Heart left ventricle (tissue), 16 donors: Measurements from ENCODE around the gene ACKR3. TPM values are rescaled to one million over a fixed set of nuclear protein-coding genes. Genes with fewer than 3 reads are reported as not detected.

Source experiments
- ATAC-seq, 4 donors: fragments of 200-7000 bp; cut with Tn5 transposase; one replicate each; pipeline ENCODE4 v1.9.1; 2020 to 2022; ENCODE audit warnings: moderate library complexity in 4 of 4, mild to moderate bottlenecking in 3 of 4, moderate number of reproducible peaks in 1 of 4
- DNase-seq, 5 donors: peaks; one replicate each; pipeline ENCODE4 v3.0.0-alpha.2; 2020
- H3K27ac ChIP-seq, 12 donors: fragments of 200-600 bp; sonication (generic) in 4 of 12; one replicate each; pipeline versions ENCODE4 v1.5.0 to v1.8.0; 2016 to 2022; ENCODE audit warnings: mild to moderate bottlenecking in 2 of 12
- H3K27me3 ChIP-seq, 9 donors: fragments of 200-600 bp; sonication (generic) in 2 of 9; one replicate each; pipeline versions ENCODE4 v1.5.1 to v1.8.0; 2016 to 2022; ENCODE audit warnings: mild to moderate bottlenecking in 3 of 9
- H3K36me3 ChIP-seq, 9 donors: fragments of 200-600 bp; sonication (generic) in 2 of 9; one replicate each; pipeline versions ENCODE4 v1.5.0 to v1.8.0; 2018 to 2022; ENCODE audit warnings: mild to moderate bottlenecking in 2 of 9
- H3K4me1 ChIP-seq, 12 donors: fragments of 200-600 bp; sonication (generic) in 4 of 12; one replicate each; pipeline versions ENCODE4 v1.5.0 to v1.8.0; 2016 to 2022; ENCODE audit warnings: mild to moderate bottlenecking in 3 of 12
- H3K4me3 ChIP-seq, 12 donors: fragments of 200-600 bp; sonication (generic) in 4 of 12; one replicate each; pipeline versions ENCODE4 v1.5.0 to v1.8.0; 2017 to 2022; ENCODE audit warnings: mild to moderate bottlenecking in 9 of 12, moderate library complexity in 4 of 12
- H3K9me3 ChIP-seq, 12 donors: fragments of 200-600 bp; sonication (generic) in 4 of 12; one replicate each; pipeline versions ENCODE4 v1.5.0 to v1.8.0; 2016 to 2022; ENCODE audit warnings: mild to moderate bottlenecking in 1 of 12
- CTCF ChIP-seq, 12 donors: fragments of 200-600 bp; sonication (generic) in 4 of 12; IDR thresholded peaks; one replicate each; pipeline versions ENCODE4 v1.5.0 to v1.8.0; 2018 to 2022; ENCODE audit warnings: antibody characterized with exemption in 12 of 12, mild to moderate bottlenecking in 5 of 12
- POLR2A ChIP-seq, 2 donors: fragments of 450-650 bp; IDR thresholded peaks; one replicate each; pipeline ENCODE4 v1.6.1; 2017; ENCODE audit warnings: antibody characterized with exemption in 2 of 2, mild to moderate bottlenecking in 2 of 2, moderate library complexity in 2 of 2
- WGBS, 4 donors: extraction: QIAGEN DNeasy Blood & Tissue Kit in 2 of 4; methylation state at CpG; one replicate each; pipeline versions ENCODE4 v1.1.5 to v1.1.7; 2013 to 2018; 5-methylcytosine and 5-hydroxymethylcytosine counted together
- intact Hi-C, 10 donors: fragments of 100-400 bp; cut with DNase I; formaldehyde crosslinking; loops; one replicate each; pipeline versions ENCODE4 v1.11.1 to v1.14.2; 2022
- polyA plus RNA-seq, 2 donors: library from polyadenylated mRNA; stranded (reverse); fragments of 200-250 nt; gene quantifications; one replicate each; pipeline ENCODE4 v1.2.3, GENCODE V29; 2013
- total RNA-seq, 9 donors: library from RNA; depleted of rRNA in 2 of 9; stranded (reverse); fragments of >200 nt in 2 of 9; fragmentation: NEBNext Ultra II Directional in 3 of 9; extraction: Animal tissue kit (Norgen Biotek cat#: 25700) in 3 of 9; gene quantifications; one replicate each; pipeline versions ENCODE4 v1.1.0 to v1.2.4, GENCODE V29; 2016 to 2023
- donor health status: ischemic (EF 13 %, LVEDD 7.1; RV severe dilation, severe dysfunction).
- donor health status: healthy with polysubstance abuse.
- donor health status: DM: no; HTN: yes; CAD: no.
- donor health status: DM: no; HTN: no; CAD: no.
- donor health status: ischemic (EF 25% LVEDD 6.9; RV normal size, moderate dysfunction).
- donor health status: ischemic (EF 25% LVEDD 5.7; RV mildly dilated, moderate dysfunction).
- donor health status: healthy.
- donor health status: DM: yes; HTN: yes; CAD: no.
- donor health status: ischemic (EF 35%, LVEDD 5.7; RV mildly dilated, moderate dysfunction).
- donor health status: nonischemic (EF 11% LVEDD 7.7; RV severe dilation, severe dysfunction).
- donor health status: DM: yes; HTN: yes; CAD: no.
- donor health status: PGD.
- donor health status: ischemic (EF 29% LVEDD 5.4; RV normal size, mild dysfunction).
- donor health status: nonischemic (EF 23%, LVEDD 6.1; RV moderate dilation, normal function).

The ACKR3 gene
- total and polyA plus RNA-seq, 11 donors, result 12.8 to 56.3 (median 29.8) TPM

- no peak overlapping the region for H3K27ac ChIP-seq
- intact Hi-C loops, result no loop called here
- no peaks in the 10 kb centered on the region for H3K27me3 ChIP-seq
- no peaks in the 10 kb centered on the region for H3K36me3 ChIP-seq
- no peak overlapping the region for H3K4me3 ChIP-seq
- no peaks in the 10 kb centered on the region for H3K4me1 ChIP-seq
- DNase-seq, result no peak
- WGBS, 4 donors, result 91 to 93% (median 93%) methylated on average over 14 to 15 of the region's 15 CpGs
- no peak for ATAC-seq
- TF ChIP-seq CTCF (IDR thresholded peaks at IDR 0.05) (no peak), POLR2A (IDR thresholded peaks at IDR 0.05) (no peak)
- no peaks in the 10 kb centered on the region for H3K9me3 ChIP-seq
Measured at GRCh38 chr2:236621786-236622185, 52.2 kb downstream of the ACKR3 start.

- WGBS, 4 donors, result 95 to 96% (median 96%) methylated on average over 6 of the region's 6 CpGs
- ATAC-seq, result no peak
- no peaks in the 10 kb centered on the region for H3K27me3 ChIP-seq
Measured at GRCh38 chr2:236622201-236622600, 52.6 kb downstream of the ACKR3 start.

GRCh38 chr2:236622660-236623059 lies 53.0 kb downstream of the ACKR3 start:
- no peaks in the 10 kb centered on the region for H3K9me3 ChIP-seq
- no peak for TF ChIP-seq POLR2A (IDR thresholded peaks at IDR 0.05)
- no peak for TF ChIP-seq CTCF (IDR thresholded peaks at IDR 0.05)
- no peaks in the 10 kb centered on the region for H3K4me1 ChIP-seq
- DNase-seq (no peak), ATAC-seq (no peak)
- H3K27me3 ChIP-seq, result no peaks in the 10 kb centered on the region
- WGBS, 4 donors, result 88 to 91% (median 89%) methylated on average over 9 of the region's 9 CpGs
- H3K4me3 ChIP-seq, result no peak overlapping the region
- H3K36me3 ChIP-seq, result no peaks in the 10 kb centered on the region
- intact Hi-C loops, result no loop called here
- no peak overlapping the region for H3K27ac ChIP-seq

More at GRCh38 chr2:236622201-236622600, 52.6 kb downstream of the ACKR3 start:
- no peak overlapping the region for H3K27ac ChIP-seq
- no peaks in the 10 kb centered on the region for H3K36me3 ChIP-seq
- TF ChIP-seq CTCF (IDR thresholded peaks at IDR 0.05), result no peak
- intact Hi-C loops, result no loop called here
- no peak overlapping the region for H3K4me3 ChIP-seq
- H3K9me3 ChIP-seq, result no peaks in the 10 kb centered on the region
- H3K4me1 ChIP-seq, result no peaks in the 10 kb centered on the region
- DNase-seq, result no peak

GRCh38 chr2:236623816-236624215 lies 54.2 kb downstream of the ACKR3 start:
- 93 to 96% (median 95%) methylated on average over 10 of the region's 10 CpGs for WGBS, 4 donors
- intact Hi-C loops, result no loop called here
- no peak for TF ChIP-seq CTCF (IDR thresholded peaks at IDR 0.05)
- no peak for TF ChIP-seq POLR2A (IDR thresholded peaks at IDR 0.05)
- Histone ChIP-seq H3K4me3 (no peak overlapping the region), H3K27me3 (no peaks in the 10 kb centered on the region), H3K4me1 (no peaks in the 10 kb centered on the region), H3K36me3 (no peaks in the 10 kb centered on the region), H3K27ac (no peak overlapping the region), H3K9me3 (no peaks in the 10 kb centered on the region)
- DNase-seq (no peak), ATAC-seq (no peak)
